ENCODE results near the gene CFAP46.
"Not testable (repeated sequence)": the region's sequence is repeated elsewhere in the genome, so short reads cannot be mapped to it uniquely, and the experiment has no call there.

The CFAP46 gene

GRCh38 chr10:132943791-132944404, 1.5 kb upstream of the CFAP46 start:
- no peak for DNase-seq

GRCh38 chr10:132943058-132943790, 854 bp upstream of the CFAP46 start:
- DNase-seq, result no peak

GRCh38 chr10:132941640-132942051, 724 bp downstream of the CFAP46 start:
- no peak for DNase-seq

GRCh38 chr10:132940791-132941465, 1.4 kb downstream of the CFAP46 start:
- no peak for DNase-seq

GRCh38 chr10:132939957-132940790, 2.2 kb downstream of the CFAP46 start:
- DNase-seq, result no peak

GRCh38 chr10:132939378-132939955, 2.9 kb downstream of the CFAP46 start:
- no peak for DNase-seq

GRCh38 chr10:132938472-132939339, 3.7 kb downstream of the CFAP46 start:
- no peak for DNase-seq

GRCh38 chr10:132937861-132938260, 4.5 kb downstream of the CFAP46 start:
- DNase-seq, result no peak

- DNase-seq, result no peak
These were observed 7.4 kb downstream of the CFAP46 start for GRCh38 chr10:132934953-132935352.

GRCh38 chr10:132933308-132934042, 8.9 kb downstream of the CFAP46 start:
- no peak for DNase-seq

- DNase-seq, result no peak
These were observed 9.7 kb downstream of the CFAP46 start for GRCh38 chr10:132932461-132933307.

GRCh38 chr10:132931258-132932250, 10.8 kb downstream of the CFAP46 start:
- not testable (repeated sequence) for DNase-seq

- not testable (repeated sequence) for DNase-seq
These were observed 11.7 kb downstream of the CFAP46 start for GRCh38 chr10:132930701-132931100.

- no peak for DNase-seq
These were observed 12.3 kb downstream of the CFAP46 start for GRCh38 chr10:132929953-132930548.

GRCh38 chr10:132929480-132929879, 12.9 kb downstream of the CFAP46 start:
- no peak for DNase-seq

GRCh38 chr10:132928261-132928660, 14.1 kb downstream of the CFAP46 start:
- DNase-seq, result no peak

GRCh38 chr10:132927824-132928223, 14.5 kb downstream of the CFAP46 start:
- DNase-seq, result no peak
